ENCODE measurements around the gene PLXNC1.
A peak's percentile ranks its signal among the peaks of the same experiment; 100 is the strongest.
"Not testable (repeated sequence)": the region's sequence is repeated elsewhere in the genome, so short reads cannot be mapped to it uniquely, and the experiment has no call there.

The PLXNC1 gene

DNA sequence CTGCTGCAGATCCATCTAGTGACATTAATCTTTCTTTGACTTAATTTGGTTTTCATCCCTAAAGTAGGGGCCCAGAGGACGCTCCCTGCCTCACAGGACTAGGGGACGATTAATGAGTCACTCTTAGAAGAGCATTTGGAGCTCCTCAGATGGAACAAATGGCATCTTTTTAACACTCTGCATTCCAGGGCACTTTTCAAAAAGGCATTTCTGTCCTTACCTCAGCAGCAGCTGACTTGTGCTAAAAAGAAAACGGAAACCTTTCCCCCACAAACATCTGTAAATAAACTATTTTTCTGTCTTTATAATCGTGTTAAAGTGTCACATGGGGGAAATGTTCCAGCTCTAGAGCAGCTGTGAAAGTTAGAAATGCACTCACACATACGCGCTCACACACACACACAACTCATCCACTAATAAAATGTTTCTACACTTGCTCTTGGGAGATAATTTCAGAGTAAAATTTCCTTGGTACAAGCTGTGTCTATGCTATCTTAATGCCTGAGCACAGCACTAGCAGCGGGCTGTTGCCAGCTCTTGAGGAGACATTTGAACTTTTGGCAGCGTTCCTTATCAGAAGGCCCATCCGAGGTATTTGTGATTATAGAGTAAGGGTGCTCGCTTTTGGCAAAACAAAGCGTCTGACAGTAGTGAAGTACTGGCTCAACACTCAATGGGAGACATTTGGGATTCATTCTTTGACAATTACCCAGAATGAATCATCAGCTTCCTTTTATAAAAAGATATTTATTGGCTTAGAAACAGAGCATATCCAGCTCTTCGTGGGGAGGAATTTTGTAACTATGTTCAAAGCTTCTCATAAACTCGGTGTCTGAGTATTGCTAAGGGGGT is 141.3 kb downstream of the PLXNC1 start:
- peak; percentile 74 for DNase-seq (ENCODE audit: low spot score)

DNA sequence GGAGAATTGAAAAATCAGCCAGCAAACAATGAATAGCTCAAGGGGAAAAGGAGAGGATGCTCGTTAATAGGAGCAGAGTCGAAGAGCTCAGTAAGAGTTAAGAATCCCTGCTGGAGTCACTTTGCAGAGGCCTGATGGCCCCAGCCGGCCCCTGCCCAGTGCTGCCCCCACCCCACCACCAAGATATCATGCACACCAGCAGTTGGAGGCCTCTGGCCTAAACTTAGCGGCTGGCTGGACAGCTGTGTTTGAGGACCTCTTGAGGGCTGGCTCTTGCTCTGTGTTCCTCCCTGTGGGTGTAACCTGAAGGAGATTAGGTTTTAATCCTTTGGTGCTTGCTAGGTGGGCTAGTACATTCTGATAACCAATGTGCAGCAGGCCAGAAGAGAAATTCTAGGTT is 142.0 kb downstream of the PLXNC1 start:
- peak; percentile 20 for DNase-seq (ENCODE audit: low spot score)

DNA sequence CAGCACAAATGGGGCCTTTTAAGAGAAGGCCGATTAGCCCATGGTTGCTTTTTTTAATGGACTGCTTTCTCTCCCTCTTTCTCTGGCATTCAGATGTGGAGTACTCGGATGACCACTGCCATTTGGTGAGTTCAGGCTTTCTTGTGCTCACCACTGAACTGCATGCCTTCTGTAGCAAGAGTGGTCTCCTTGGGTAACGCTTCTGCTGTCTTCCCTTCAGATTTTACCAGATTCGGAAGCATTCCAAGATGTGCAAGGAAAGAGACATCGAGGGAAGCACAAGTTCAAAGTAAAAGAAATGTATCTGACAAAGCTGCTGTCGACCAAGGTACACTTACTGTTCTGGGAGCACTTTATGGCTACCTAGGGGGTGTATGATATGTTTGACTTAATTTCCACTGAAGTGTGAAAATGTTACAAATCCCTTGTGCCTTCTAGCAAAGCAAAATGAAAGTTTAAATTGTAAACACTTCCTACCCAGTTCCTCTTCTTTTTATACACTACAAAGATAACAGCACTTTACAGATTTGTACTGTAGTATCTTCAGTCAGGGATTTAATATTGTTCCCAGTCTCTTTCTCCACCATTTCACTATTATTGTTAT is 148.8 kb downstream of the PLXNC1 start:
- no peak for DNase-seq (ENCODE audit: low spot score)

DNA sequence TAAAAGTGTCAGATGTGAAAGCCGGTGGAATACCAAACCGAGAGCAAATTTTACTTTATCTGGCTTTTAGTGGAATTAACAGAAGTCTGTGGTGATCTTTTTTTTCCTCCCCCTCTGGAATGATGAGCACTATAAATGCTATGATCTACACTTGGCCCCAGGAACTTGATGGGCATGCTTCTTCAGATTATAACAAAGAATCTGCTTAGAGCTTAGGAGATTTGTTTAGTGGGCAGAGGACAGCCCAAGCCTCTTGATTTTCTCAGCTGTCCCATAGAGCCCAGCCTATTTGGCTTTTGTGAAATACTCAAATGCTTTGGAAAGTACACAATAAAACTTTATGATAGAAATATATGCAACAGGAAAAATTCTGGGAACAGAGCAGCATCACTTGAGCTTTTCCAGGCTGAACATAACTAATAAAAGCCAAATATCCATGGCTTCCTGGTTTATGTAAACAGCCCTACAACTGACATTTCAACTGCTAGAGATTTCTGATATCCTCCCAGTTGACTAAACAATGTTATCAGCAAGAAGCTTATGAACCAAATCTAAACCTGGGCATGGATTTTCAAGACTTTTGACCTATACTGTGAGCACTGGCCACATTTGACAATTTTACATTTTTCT is 149.6 kb downstream of the PLXNC1 start:
- DNase-seq (ENCODE audit: low spot score): no peak

GRCh38 chr12:94299846-94300245 is 151.5 kb downstream of the PLXNC1 start:
- DNase-seq (ENCODE audit: low spot score): no peak

DNA sequence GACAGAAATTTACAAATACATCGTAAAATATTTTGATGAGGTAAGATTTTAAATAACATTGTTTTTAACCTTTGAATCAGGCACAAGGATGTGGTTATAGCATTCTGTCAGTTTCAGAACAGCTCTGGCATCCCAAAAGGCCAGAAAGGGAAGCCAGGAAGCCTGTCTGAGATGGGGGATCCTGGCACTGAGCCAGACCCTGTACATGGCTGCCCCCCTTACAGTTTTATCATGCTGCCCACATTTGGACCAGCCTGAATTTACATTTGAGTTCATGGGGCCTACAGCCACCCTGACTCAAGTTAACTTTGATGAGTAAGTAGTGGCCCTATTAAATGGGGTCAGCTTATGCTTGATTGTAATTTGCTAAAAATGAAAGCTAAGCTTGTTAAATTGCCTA is 155.6 kb downstream of the PLXNC1 start:
- DNase-seq (ENCODE audit: low spot score): no peak

- peak; percentile 64 for DNase-seq (ENCODE audit: low spot score)
Observed at GRCh38 chr12:94304566-94305061, 156.2 kb downstream of the PLXNC1 start.

GRCh38 chr12:94305130-94305957 is 157.0 kb downstream of the PLXNC1 start:
- no peak for DNase-seq (ENCODE audit: low spot score)

GRCh38 chr12:94308612-94309011 is 160.2 kb downstream of the PLXNC1 start:
- no peak for DNase-seq (ENCODE audit: low spot score)

DNA sequence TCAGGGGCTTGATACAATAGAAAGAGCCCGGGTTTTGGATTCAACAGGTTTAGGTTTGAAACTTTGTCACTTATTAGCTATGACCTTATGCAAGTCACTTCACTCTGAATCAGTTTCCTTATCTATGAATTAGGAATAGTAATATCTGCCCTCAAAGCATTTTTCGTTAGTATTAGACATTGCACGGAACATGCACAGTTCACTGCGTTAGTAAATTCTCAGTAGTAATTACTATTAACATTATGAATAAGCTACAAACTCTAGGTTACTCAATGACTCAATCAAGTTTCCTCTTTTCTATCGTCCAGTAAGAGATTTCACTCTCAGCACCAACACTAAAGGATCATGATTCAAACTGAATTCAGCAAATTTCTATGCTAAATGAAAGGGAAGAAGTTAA is 161.0 kb downstream of the PLXNC1 start:
- no peak for DNase-seq (ENCODE audit: low spot score)

GRCh38 chr12:94312378-94312777 is 164.0 kb downstream of the PLXNC1 start:
- DNase-seq (ENCODE audit: low spot score): no peak

- DNase-seq (ENCODE audit: low spot score): not testable (repeated sequence)
Observed at GRCh38 chr12:94316600-94316999, 168.2 kb downstream of the PLXNC1 start.

DNA sequence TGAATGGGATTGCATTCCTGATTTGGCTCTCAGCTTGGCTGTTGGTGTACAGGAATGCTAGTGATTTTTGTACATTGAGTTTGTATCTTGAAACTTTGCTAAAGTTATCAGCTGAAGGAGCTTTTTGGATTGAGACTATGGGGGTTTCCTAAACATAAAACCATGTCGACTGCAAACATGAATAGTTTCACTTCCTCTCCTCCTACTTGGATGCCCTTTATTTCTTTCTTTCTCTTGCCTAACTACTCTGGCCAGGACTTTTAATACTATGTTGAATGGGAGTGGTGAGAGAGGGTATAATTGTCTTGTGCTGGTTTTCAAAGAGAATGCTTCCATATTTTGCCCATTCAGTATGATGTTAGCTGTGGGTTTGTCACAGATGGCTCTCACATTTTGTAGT is 169.8 kb downstream of the PLXNC1 start:
- DNase-seq (ENCODE audit: low spot score): no peak

GRCh38 chr12:94320109-94320508 is 171.7 kb downstream of the PLXNC1 start:
- no peak for DNase-seq (ENCODE audit: low spot score)

GRCh38 chr12:94322346-94322745 is 174.0 kb downstream of the PLXNC1 start:
- DNase-seq (ENCODE audit: low spot score): no peak

DNA sequence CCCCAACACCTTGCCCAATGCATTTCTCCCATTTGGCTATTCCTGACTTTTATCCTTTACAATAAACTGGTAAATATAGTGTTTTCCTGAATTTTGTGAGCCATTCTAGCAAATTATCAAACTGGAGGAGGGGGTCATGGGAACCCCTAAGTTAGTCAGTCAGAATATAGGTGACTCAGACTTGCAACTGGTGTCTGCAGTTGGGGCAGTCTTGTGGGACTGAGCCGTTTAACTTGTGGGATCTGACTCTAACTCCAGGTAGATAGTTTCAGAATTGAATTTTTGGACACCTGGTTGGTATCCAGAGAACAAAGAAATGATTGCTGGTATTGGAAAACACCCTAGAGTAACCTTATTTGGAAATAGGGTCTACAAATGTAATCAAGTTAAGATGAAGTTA is 177.9 kb downstream of the PLXNC1 start:
- DNase-seq (ENCODE audit: low spot score): no peak

DNA sequence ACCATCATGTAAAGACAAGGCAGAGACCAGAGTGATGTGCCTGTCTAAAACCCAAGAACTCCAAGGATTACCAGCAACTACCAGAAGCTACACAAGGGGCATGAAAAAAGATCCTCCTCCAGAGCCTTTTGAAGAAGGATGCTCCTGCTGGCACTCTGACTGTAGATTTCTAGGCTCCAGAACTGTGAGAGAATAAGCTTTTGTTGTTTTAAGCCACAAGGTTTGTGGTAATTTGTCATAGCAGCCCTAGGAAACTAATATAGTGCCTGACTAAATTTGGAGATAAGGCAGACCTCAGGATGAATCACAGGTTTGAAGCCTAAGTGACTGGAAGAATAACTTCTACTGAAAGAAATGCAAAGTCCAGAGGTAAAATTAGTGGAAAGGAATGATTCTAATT is 178.3 kb downstream of the PLXNC1 start:
- DNase-seq (ENCODE audit: low spot score): peak; percentile 35

GRCh38 chr12:94327809-94328208 is 179.4 kb downstream of the PLXNC1 start:
- no peak for DNase-seq (ENCODE audit: low spot score)

GRCh38 chr12:94329366-94329765 is 181.0 kb downstream of the PLXNC1 start:
- no peak for DNase-seq (ENCODE audit: low spot score)

GRCh38 chr12:94333396-94333795 is 185.0 kb downstream of the PLXNC1 start:
- no peak for DNase-seq (ENCODE audit: low spot score)

DNA sequence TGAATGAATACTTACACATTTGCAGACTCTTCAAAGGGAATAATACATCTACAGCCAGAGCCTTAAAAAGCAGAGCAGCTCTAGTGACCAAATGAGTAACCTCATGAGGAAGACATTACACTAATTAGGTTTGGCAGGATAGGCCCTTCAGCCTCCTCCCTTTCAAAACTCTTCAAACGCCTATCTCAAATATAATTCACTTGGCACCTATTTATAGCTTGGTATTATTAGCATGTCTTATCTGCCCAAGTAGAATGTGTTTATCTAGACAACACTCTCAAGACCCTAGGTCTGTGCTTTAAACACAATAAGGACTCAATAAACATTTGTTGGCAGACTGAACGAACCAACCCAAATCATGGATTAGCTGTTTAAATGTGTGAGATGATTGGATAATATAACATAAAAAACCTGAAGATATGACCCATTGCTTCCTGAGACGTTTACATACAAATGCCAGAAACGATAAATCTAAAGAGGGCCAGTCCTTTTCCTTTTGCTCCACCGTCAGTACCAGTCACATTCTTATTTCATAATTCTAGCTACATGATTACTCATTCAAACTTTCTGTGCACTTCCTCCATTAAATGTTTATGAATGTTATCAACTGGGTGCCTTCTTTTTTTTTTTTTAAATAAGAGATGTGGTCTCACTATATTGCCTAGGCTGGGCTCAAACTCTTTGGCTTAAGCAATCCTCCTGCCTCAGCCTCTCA is 188.0 kb downstream of the PLXNC1 start:
- DNase-seq (ENCODE audit: low spot score): no peak

Data from AG20443 (cell line).